Liver (tissue), 3 donors: ENCODE data around the gene BAIAP2.

Experiments used
- HNF4A ChIP-seq, 2 donors: conservative IDR thresholded peaks; 2 replicates each; pipeline ENCODE4 v1.6.1; 2016; ENCODE audit warnings: antibody characterized with exemption in 2 of 2, mild to moderate bottlenecking in 2 of 2
- JUND ChIP-seq, 2 donors: IDR thresholded peaks; 2 replicates each; pipeline ENCODE4 v1.6.1; 2016; ENCODE audit warnings: antibody characterized with exemption in 2 of 2
- RAD21 ChIP-seq, 2 donors: IDR thresholded peaks; 2 replicates each; pipeline ENCODE4 v1.6.1; 2016; ENCODE audit warnings: antibody characterized with exemption in 2 of 2, mild to moderate bottlenecking in 2 of 2
- RXRA ChIP-seq, 2 donors: IDR thresholded peaks; 2 replicates each; pipeline ENCODE4 v1.6.1; 2017 to 2018; ENCODE audit warnings: antibody characterized with exemption in 2 of 2, mild to moderate bottlenecking in 1 of 2
- SP1 ChIP-seq: IDR thresholded peaks from 2 replicates; pipeline ENCODE4 v1.6.1; 2018; ENCODE audit warnings: antibody characterized with exemption, mild to moderate bottlenecking
- TAF1 ChIP-seq: conservative IDR thresholded peaks from 2 replicates; pipeline ENCODE4 v1.6.1; 2016; ENCODE audit warnings: antibody characterized with exemption, mild to moderate bottlenecking
- YY1 ChIP-seq: IDR thresholded peaks from 2 replicates; pipeline ENCODE4 v1.6.1; 2016; ENCODE audit warnings: antibody characterized with exemption, mild to moderate bottlenecking
- TF ChIP-seq, protein P1 (sequence below): IDR thresholded peaks from 2 replicates; pipeline ENCODE4 v1.6.1; 2016; ENCODE audit warnings: antibody characterized with exemption
- TF ChIP-seq, protein P2 (sequence below): fragments of 150-350 bp; IDR thresholded peaks from 2 replicates; pipeline ENCODE4 v1.5.1; 2017; ENCODE audit warnings: improper control_type of control experiment, low read depth, low read length; ENCODE audit not compliant: missing input control
- TF ChIP-seq, protein P3 (sequence below): IDR thresholded peaks from 2 replicates; pipeline ENCODE4 v1.6.1; 2016; ENCODE audit warnings: antibody characterized with exemption
- donor health status: healthy.
- donor health status: healthy.

DNA sequence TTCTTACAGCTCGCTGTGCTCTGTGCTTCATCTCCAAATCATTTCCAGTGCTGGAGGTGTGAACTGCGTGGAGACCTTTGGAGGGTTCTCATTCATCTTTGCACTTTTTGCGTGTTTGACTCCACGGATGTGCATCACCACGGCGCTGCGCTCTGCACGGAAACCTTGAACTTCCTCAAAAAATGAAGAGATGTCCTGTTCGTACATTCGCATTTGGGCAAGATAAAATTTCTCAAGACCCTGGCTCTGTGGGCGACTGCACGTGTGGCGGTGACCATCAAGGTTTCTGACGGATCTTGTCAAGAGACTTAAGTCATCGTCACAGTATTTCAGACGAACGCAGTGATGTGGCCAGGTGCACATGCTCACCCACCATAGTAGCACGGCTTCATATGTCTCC lies 120.0 kb downstream of the BAIAP2 start:
- TF ChIP-seq, protein P1, sequence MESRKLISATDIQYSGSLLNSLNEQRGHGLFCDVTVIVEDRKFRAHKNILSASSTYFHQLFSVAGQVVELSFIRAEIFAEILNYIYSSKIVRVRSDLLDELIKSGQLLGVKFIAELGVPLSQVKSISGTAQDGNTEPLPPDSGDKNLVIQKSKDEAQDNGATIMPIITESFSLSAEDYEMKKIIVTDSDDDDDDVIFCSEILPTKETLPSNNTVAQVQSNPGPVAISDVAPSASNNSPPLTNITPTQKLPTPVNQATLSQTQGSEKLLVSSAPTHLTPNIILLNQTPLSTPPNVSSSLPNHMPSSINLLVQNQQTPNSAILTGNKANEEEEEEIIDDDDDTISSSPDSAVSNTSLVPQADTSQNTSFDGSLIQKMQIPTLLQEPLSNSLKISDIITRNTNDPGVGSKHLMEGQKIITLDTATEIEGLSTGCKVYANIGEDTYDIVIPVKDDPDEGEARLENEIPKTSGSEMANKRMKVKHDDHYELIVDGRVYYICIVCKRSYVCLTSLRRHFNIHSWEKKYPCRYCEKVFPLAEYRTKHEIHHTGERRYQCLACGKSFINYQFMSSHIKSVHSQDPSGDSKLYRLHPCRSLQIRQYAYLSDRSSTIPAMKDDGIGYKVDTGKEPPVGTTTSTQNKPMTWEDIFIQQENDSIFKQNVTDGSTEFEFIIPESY, result no peak
- TF ChIP-seq SP1, result no peak
- TF ChIP-seq, protein P2, sequence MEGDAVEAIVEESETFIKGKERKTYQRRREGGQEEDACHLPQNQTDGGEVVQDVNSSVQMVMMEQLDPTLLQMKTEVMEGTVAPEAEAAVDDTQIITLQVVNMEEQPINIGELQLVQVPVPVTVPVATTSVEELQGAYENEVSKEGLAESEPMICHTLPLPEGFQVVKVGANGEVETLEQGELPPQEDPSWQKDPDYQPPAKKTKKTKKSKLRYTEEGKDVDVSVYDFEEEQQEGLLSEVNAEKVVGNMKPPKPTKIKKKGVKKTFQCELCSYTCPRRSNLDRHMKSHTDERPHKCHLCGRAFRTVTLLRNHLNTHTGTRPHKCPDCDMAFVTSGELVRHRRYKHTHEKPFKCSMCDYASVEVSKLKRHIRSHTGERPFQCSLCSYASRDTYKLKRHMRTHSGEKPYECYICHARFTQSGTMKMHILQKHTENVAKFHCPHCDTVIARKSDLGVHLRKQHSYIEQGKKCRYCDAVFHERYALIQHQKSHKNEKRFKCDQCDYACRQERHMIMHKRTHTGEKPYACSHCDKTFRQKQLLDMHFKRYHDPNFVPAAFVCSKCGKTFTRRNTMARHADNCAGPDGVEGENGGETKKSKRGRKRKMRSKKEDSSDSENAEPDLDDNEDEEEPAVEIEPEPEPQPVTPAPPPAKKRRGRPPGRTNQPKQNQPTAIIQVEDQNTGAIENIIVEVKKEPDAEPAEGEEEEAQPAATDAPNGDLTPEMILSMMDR, result no peak
- no peak for TF ChIP-seq RAD21 (IDR thresholded peaks at IDR 0.05)
- TF ChIP-seq, protein P3, sequence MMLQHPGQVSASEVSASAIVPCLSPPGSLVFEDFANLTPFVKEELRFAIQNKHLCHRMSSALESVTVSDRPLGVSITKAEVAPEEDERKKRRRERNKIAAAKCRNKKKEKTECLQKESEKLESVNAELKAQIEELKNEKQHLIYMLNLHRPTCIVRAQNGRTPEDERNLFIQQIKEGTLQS, result no peak
- TF ChIP-seq RXRA (IDR thresholded peaks at IDR 0.05), result no peak
- TF ChIP-seq TAF1, result no peak
- TF ChIP-seq YY1, result no peak
- no peak for TF ChIP-seq JUND (IDR thresholded peaks at IDR 0.05)
- no peak for TF ChIP-seq HNF4A (conservative IDR thresholded peaks at IDR 0.05)
